HEK293 (cell line): ENCODE data around the gene FAM89B.

Source experiments
- CTCF ChIA-PET: fragments of 350-600 bp; formaldehyde crosslinking; extraction: SDS; loops from one replicate; lab custom pipeline; 2021; ENCODE audit warnings: antibody characterized with exemption; lab: Yijun Ruan, JAX
- POLR2A ChIA-PET: fragments of 300-600 bp; formaldehyde crosslinking; extraction: SDS; loops from one replicate; lab custom pipeline; 2020; ENCODE audit warnings: antibody characterized with exemption, inconsistent platforms; lab: Yijun Ruan, JAX
- H3K27ac ChIP-seq: fragments of 200-500 bp; sonication (Bioruptor generic); 2 replicates; pipeline ENCODE4 v1.5.1; 2014; ENCODE audit warnings: low read depth, low read length, control low read depth, inconsistent platforms; ENCODE audit errors: extremely low read depth
- H3K36me3 ChIP-seq, 2 experiments: fragments of 200-500 bp in 1 of 2; sonication (Bioruptor generic) in 1 of 2; 1 replicate in 1 of 2; 2 replicates in 1 of 2; pipeline ENCODE4 v1.5.1; 2014 to 2017; ENCODE audit warnings: inconsistent platforms in 2 of 2, low read length in 2 of 2; ENCODE audit not compliant: control insufficient read depth in 2 of 2, insufficient read depth in 1 of 2
- H3K4me1 ChIP-seq: fragments of 200-500 bp; sonication (Bioruptor generic); 2 replicates; pipeline ENCODE4 v1.5.1; 2014; ENCODE audit warnings: mild to moderate bottlenecking, low read length, inconsistent platforms; ENCODE audit not compliant: control insufficient read depth, insufficient read depth
- H3K4me3 ChIP-seq: 2 replicates; pipeline ENCODE4 v1.5.1; 2011; ENCODE audit warnings: low read depth, mild to moderate bottlenecking, control low read depth, low read length, moderate library complexity
- H3K9me3 ChIP-seq: fragments of 200-500 bp; sonication (Bioruptor generic); 2 replicates; pipeline ENCODE4 v1.5.1; 2014; ENCODE audit warnings: low read depth, low read length, inconsistent platforms; ENCODE audit not compliant: control insufficient read depth, insufficient read depth
- EGR2 ChIP-seq: fragments of 450-650 bp; formaldehyde crosslinking; IDR thresholded peaks from 2 replicates; pipeline ENCODE4 v1.5.1; 2016; ENCODE audit warnings: low read depth, missing biosample characterization, missing genetic modification characterization
- HOXD13 ChIP-seq: sonication (generic); formaldehyde crosslinking; IDR thresholded peaks from 2 replicates; pipeline ENCODE4 v1.8.0; 2022; ENCODE audit warnings: missing genetic modification reagents, borderline replicate concordance
- IKZF3 ChIP-seq: fragments of 450-650 bp; IDR thresholded peaks from 2 replicates; pipeline ENCODE4 v1.5.0; 2018; ENCODE audit warnings: missing biosample characterization, mild to moderate bottlenecking, missing genetic modification characterization, moderate library complexity
- MEIS1 ChIP-seq: sonication (generic); formaldehyde crosslinking; IDR thresholded peaks from 2 replicates; pipeline ENCODE4 v1.8.1; 2022; ENCODE audit warnings: missing genetic modification reagents, mild to moderate bottlenecking, borderline replicate concordance
- SALL2 ChIP-seq: fragments of 450-650 bp; formaldehyde crosslinking; IDR thresholded peaks from 2 replicates; pipeline ENCODE4 v1.5.0; 2017; ENCODE audit warnings: missing biosample characterization, mild to moderate bottlenecking, missing genetic modification characterization, borderline replicate concordance
- SP3 ChIP-seq: fragments of 450-650 bp; formaldehyde crosslinking; IDR thresholded peaks from 2 replicates; pipeline ENCODE4 v1.5.1; 2016; ENCODE audit warnings: missing biosample characterization, missing genetic modification characterization
- TCF7L2 ChIP-seq: IDR thresholded peaks from 2 replicates; pipeline ENCODE4 v1.6.1; 2011; ENCODE audit warnings: low read depth, mild to moderate bottlenecking, inconsistent platforms, low read length, moderate library complexity, borderline replicate concordance
- ZBTB20 ChIP-seq: fragments of 450-650 bp; formaldehyde crosslinking; IDR thresholded peaks from 2 replicates; pipeline ENCODE4 v1.5.1; 2016; ENCODE audit warnings: missing biosample characterization, missing genetic modification characterization
- ZBTB21 ChIP-seq: fragments of 450-650 bp; formaldehyde crosslinking; IDR thresholded peaks from 2 replicates; pipeline ENCODE4 v1.5.1; 2017; ENCODE audit warnings: missing biosample characterization, missing genetic modification characterization
- ZBTB26 ChIP-seq: fragments of 450-650 bp; formaldehyde crosslinking; optimal IDR thresholded peaks from 2 replicates; pipeline ENCODE3; 2016; ENCODE audit warnings: missing biosample characterization, mild to moderate bottlenecking, missing genetic modification characterization
- ZBTB6 ChIP-seq: fragments of 450-650 bp; formaldehyde crosslinking; IDR thresholded peaks from 2 replicates; pipeline ENCODE4 v1.5.1; 2017; ENCODE audit warnings: missing biosample characterization, missing genetic modification characterization
- ZEB2 ChIP-seq: fragments of 450-650 bp; formaldehyde crosslinking; IDR thresholded peaks from 2 replicates; pipeline ENCODE4 v1.5.1; 2016; ENCODE audit warnings: missing biosample characterization, missing genetic modification characterization
- ZFHX2 ChIP-seq: fragments of 450-650 bp; formaldehyde crosslinking; conservative IDR thresholded peaks from 2 replicates; pipeline ENCODE4 v1.5.1; 2016; ENCODE audit warnings: missing biosample characterization, missing genetic modification characterization
- ZFP37 ChIP-seq: fragments of 450-650 bp; formaldehyde crosslinking; IDR thresholded peaks from 2 replicates; pipeline ENCODE4 v1.5.1; 2016; ENCODE audit warnings: missing biosample characterization, missing genetic modification characterization
- ZNF114 ChIP-seq: fragments of 450-650 bp; formaldehyde crosslinking; IDR thresholded peaks from 2 replicates; pipeline ENCODE4 v1.5.0; 2017; ENCODE audit warnings: missing biosample characterization, missing genetic modification characterization
- ZNF335 ChIP-seq: fragments of 450-650 bp; formaldehyde crosslinking; conservative IDR thresholded peaks from 2 replicates; pipeline ENCODE4 v1.5.1; 2016; ENCODE audit warnings: missing biosample characterization, missing genetic modification characterization
- ZNF473 ChIP-seq: fragments of 450-650 bp; formaldehyde crosslinking; IDR thresholded peaks from 2 replicates; pipeline ENCODE4 v1.5.1; 2017; ENCODE audit warnings: missing biosample characterization, missing genetic modification characterization
- ZNF513 ChIP-seq: fragments of 450-650 bp; IDR thresholded peaks from 2 replicates; pipeline ENCODE4 v1.5.1; 2018; ENCODE audit warnings: missing biosample characterization, missing genetic modification characterization
- ZNF514 ChIP-seq: fragments of 450-650 bp; formaldehyde crosslinking; IDR thresholded peaks from 2 replicates; pipeline ENCODE4 v1.5.1; 2016; ENCODE audit warnings: missing biosample characterization, missing genetic modification characterization
- ZNF768 ChIP-seq: fragments of 450-650 bp; formaldehyde crosslinking; IDR thresholded peaks from 2 replicates; pipeline ENCODE4 v1.5.1; 2018; ENCODE audit warnings: missing biosample characterization, mild to moderate bottlenecking, missing genetic modification characterization
- TF ChIP-seq, protein P1 (sequence below): sonication (generic); formaldehyde crosslinking; IDR thresholded peaks from 2 replicates; pipeline ENCODE4 v1.8.1; 2022; ENCODE audit warnings: mild to moderate bottlenecking, moderate library complexity, missing genetic modification reagents
- TF ChIP-seq, protein P2 (sequence below): fragments of 450-650 bp; formaldehyde crosslinking; IDR thresholded peaks from 2 replicates; pipeline ENCODE4 v1.5.1; 2016; ENCODE audit warnings: missing biosample characterization, missing genetic modification characterization
- TF ChIP-seq, protein P3 (sequence below): fragments of 450-650 bp; formaldehyde crosslinking; IDR thresholded peaks from 2 replicates; pipeline ENCODE4 v1.5.1; 2016; ENCODE audit warnings: missing biosample characterization, missing genetic modification characterization, borderline replicate concordance

The FAM89B gene

GRCh38 chr11:65546217-65546958 is 25.9 kb upstream of the FAM89B start (continued):
- TF ChIP-seq, protein P1, sequence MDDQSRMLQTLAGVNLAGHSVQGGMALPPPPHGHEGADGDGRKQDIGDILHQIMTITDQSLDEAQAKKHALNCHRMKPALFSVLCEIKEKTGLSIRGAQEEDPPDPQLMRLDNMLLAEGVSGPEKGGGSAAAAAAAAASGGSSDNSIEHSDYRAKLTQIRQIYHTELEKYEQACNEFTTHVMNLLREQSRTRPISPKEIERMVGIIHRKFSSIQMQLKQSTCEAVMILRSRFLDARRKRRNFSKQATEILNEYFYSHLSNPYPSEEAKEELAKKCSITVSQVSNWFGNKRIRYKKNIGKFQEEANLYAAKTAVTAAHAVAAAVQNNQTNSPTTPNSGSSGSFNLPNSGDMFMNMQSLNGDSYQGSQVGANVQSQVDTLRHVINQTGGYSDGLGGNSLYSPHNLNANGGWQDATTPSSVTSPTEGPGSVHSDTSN (CRISPR knock-in tag), result peak; percentile 46; the same call in 1 of the 2 replicates
- TF ChIP-seq EGR2 (peak; percentile 28; the same call in 1 of the 2 replicates), SP3 (tag by site-specific recombination) (peak; percentile 54), TCF7L2 (no peak), ZBTB20 (tag by site-specific recombination) (peak; percentile 66; the same call in 1 of the 2 replicates), ZNF335 (tag by site-specific recombination) (0 out of 2 replicates have a peak, but pooled peaks have one; percentile 18), ZBTB26 (tag by site-specific recombination) (peak; percentile 57), ZFHX2 (tag by site-specific recombination) (peak; percentile 75)

- no peaks in the 10 kb centered on the region; the same call in 1 of the 2 replicates for H3K4me1 ChIP-seq
- CTCF ChIA-PET, result interaction anchor here (1.9 to 2.1 kb wide), 2 partner anchors 23 to 46 kb away, joined by 7 to 11 read pairs; partner anchors contain the start of gene ZNRD2
- H3K4me3 ChIP-seq, result no peak overlapping the region
- H3K9me3 ChIP-seq, result no peaks in the 10 kb centered on the region
- peaks cover 5 to 84% of the 10 kb centered on the region in 2 experiments; a peak in 2 of 3 replicates for H3K36me3 ChIP-seq
- no peak for TF ChIP-seq ZNF514 (tag by site-specific recombination)
- TF ChIP-seq ZBTB21 (tag by site-specific recombination), result no peak
- TF ChIP-seq, protein P2, sequence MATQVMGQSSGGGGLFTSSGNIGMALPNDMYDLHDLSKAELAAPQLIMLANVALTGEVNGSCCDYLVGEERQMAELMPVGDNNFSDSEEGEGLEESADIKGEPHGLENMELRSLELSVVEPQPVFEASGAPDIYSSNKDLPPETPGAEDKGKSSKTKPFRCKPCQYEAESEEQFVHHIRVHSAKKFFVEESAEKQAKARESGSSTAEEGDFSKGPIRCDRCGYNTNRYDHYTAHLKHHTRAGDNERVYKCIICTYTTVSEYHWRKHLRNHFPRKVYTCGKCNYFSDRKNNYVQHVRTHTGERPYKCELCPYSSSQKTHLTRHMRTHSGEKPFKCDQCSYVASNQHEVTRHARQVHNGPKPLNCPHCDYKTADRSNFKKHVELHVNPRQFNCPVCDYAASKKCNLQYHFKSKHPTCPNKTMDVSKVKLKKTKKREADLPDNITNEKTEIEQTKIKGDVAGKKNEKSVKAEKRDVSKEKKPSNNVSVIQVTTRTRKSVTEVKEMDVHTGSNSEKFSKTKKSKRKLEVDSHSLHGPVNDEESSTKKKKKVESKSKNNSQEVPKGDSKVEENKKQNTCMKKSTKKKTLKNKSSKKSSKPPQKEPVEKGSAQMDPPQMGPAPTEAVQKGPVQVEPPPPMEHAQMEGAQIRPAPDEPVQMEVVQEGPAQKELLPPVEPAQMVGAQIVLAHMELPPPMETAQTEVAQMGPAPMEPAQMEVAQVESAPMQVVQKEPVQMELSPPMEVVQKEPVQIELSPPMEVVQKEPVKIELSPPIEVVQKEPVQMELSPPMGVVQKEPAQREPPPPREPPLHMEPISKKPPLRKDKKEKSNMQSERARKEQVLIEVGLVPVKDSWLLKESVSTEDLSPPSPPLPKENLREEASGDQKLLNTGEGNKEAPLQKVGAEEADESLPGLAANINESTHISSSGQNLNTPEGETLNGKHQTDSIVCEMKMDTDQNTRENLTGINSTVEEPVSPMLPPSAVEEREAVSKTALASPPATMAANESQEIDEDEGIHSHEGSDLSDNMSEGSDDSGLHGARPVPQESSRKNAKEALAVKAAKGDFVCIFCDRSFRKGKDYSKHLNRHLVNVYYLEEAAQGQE (tag by site-specific recombination), result no peak
- no peak for TF ChIP-seq HOXD13
- TF ChIP-seq ZNF473 (tag by site-specific recombination), result no peak
- no peak for TF ChIP-seq ZFP37 (tag by site-specific recombination)
- TF ChIP-seq SALL2 (tag by site-specific recombination), result no peak
- TF ChIP-seq, protein P3, sequence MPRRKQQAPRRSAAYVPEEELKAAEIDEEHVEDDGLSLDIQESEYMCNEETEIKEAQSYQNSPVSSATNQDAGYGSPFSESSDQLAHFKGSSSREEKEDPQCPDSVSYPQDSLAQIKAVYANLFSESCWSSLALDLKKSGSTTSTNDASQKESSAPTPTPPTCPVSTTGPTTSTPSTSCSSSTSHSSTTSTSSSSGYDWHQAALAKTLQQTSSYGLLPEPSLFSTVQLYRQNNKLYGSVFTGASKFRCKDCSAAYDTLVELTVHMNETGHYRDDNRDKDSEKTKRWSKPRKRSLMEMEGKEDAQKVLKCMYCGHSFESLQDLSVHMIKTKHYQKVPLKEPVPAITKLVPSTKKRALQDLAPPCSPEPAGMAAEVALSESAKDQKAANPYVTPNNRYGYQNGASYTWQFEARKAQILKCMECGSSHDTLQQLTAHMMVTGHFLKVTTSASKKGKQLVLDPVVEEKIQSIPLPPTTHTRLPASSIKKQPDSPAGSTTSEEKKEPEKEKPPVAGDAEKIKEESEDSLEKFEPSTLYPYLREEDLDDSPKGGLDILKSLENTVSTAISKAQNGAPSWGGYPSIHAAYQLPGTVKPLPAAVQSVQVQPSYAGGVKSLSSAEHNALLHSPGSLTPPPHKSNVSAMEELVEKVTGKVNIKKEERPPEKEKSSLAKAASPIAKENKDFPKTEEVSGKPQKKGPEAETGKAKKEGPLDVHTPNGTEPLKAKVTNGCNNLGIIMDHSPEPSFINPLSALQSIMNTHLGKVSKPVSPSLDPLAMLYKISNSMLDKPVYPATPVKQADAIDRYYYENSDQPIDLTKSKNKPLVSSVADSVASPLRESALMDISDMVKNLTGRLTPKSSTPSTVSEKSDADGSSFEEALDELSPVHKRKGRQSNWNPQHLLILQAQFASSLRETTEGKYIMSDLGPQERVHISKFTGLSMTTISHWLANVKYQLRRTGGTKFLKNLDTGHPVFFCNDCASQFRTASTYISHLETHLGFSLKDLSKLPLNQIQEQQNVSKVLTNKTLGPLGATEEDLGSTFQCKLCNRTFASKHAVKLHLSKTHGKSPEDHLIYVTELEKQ (tag by site-specific recombination), result no peak
- TF ChIP-seq MEIS1 (CRISPR knock-in tag), result no peak
- TF ChIP-seq ZNF768 (tag by site-specific recombination), result no peak
- no peak for TF ChIP-seq ZNF114
- TF ChIP-seq ZEB2, result no peak
- TF ChIP-seq ZNF513, result no peak
- TF ChIP-seq ZBTB6 (tag by site-specific recombination), result no peak
- no peak for TF ChIP-seq IKZF3 (tag by site-specific recombination)
- no peak overlapping the region for H3K27ac ChIP-seq
- POLR2A ChIA-PET, result interaction anchor here (1.2 to 3.0 kb wide), 5 partner anchors 9 to 25 kb away, joined by 5 to 14 read pairs (median 9); partner anchors contain the start of genes FAM89B, LTBP3 and ZNRD2
These were observed 24.8 kb upstream of the FAM89B start for GRCh38 chr11:65547446-65548125.
